GM19328 (cell line): ENCODE results near the gene EPHA1.
"Not testable (repeated sequence)": the region's sequence is repeated elsewhere in the genome, so short reads cannot be mapped to it uniquely, and the experiment has no call there.

Experiments used
- ATAC-seq: cut with Tn5 transposase; IDR thresholded peaks from one replicate; pipeline ENCODE4 v1.9.1; 2021; ENCODE audit warnings: mild to moderate bottlenecking, moderate library complexity; ENCODE audit not compliant: unreplicated experiment

The EPHA1 gene

GRCh38 chr7:143406002-143406357, 2.7 kb downstream of the EPHA1 start:
- ATAC-seq: no peak

DNA sequence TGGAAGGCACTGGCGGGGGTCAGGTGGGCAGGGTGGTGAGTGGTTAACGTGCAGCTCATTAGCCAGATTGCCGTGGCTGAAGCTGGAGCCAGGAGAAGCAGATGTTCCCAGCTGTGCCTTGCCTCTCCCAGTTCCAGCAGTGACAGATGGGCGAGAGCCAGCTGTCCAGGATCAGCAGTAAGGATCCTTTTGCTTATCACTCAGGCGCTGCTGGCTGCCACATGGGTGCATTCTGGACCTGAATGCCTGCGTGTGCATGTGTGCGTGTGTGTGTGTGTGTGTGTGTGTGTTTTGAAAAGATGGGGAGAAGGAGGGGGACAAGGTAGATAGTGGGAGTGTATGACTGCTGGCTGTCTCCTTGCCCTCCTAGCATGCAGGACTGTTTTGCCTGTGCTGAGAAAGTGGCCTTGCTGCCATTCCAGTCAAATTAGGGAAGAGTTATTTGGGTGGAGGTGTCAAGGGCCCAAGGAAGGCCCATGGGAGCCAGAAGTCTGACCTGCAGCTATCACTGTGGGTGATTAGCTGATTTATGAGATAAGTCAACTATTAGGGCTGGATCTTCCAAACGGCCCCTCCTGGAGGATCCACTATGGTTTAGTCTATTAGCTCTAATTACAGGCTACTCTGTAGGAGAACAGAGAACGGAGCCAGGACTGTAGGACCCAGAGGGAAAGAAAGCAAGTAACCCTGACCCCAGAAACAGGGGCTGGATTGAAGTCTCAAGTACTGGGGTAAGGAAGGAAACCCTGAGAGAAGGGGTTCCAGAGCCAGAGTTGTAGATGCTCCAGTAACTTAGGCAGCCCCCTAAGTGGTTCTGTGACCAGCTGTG, 3.3 kb downstream of the EPHA1 start:
- no peak for ATAC-seq

DNA sequence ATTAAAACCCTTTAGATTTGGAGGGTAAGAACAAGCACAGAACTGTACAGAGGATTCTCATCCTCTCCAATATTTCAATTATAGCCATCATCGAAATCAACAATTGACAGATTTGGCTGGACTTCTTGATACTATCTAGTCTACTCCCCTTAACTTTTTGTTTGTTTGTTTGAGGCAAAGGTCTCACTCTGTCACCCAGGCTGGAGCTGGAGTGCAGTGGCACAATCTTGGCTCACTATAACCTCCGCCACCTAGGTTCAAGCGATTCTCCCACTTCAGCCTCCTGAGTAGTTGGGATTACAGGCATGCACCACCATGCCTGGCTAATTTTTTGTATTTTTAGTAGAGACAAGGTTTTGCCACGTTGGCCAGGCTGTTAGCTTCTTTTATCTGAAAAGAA, 6.4 kb downstream of the EPHA1 start:
- ATAC-seq: not testable (repeated sequence)

GRCh38 chr7:143401265-143401664, 7.4 kb downstream of the EPHA1 start:
- no peak for ATAC-seq

DNA sequence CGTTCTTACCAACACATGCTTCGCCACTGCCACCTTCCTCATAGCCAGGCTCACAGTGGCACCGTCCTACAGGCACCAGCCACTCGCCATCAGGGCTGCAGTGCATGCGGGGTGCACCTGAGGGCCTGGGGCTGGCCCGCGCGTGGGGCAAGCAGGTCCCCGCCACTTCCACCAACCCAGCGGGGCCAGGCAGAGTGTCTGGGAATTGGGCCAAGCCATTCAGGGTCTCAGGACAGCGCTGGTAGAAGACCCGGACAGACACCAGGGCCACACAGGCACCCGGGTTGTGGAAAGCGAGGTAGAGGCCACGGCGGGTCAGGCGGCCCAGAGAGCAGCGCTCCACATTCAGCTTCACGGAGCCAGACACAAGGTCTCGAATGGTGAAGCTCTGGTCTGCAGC, 9.0 kb downstream of the EPHA1 start:
- no peak for ATAC-seq

GRCh38 chr7:143399151-143399550, 9.5 kb downstream of the EPHA1 start:
- ATAC-seq: no peak

- ATAC-seq: no peak
These were observed 10.0 kb downstream of the EPHA1 start for GRCh38 chr7:143398616-143399015.

DNA sequence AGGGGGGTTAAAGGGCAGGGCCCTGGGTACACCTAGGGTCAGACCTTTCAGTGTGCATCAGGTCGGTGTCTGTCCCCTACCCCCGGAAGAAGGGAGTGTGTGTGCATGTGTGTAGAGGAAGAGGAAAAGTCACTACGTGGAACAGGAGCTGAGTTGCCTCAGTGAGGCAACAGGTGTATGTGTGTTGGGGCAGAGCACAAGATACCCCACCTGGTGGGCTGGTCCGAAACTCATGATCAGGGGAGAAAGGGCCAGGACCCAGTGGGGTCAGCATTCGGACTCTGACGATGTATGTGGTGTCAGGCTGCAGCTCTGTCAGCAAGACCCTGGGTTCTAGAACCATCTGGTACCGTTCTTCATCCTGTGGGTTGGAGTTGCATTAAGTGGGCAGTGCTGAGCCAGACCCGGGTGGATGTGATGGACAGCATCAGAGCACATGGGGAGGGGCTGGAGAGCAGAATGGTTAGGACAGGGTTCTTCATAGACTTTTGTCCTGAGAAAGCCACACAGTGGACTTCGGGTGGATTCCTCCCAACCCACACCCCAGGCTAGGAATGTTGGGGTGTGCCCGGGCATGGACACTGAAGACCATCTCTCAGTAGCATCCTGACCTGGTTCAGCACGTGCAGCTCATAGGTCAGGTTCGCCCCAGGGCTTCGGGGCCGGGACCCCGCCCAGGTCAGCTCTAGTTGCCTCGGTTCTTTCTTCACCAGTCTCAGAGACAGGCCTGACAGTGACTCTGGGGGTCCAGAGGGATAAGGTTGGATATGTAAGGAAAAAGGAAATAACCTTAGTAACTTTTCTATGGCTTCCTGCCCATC, 10.7 kb downstream of the EPHA1 start:
- no peak for ATAC-seq

GRCh38 chr7:143396625-143397556, 11.8 kb downstream of the EPHA1 start:
- no peak for ATAC-seq

GRCh38 chr7:143396182-143396581, 12.5 kb downstream of the EPHA1 start:
- ATAC-seq: no peak

DNA sequence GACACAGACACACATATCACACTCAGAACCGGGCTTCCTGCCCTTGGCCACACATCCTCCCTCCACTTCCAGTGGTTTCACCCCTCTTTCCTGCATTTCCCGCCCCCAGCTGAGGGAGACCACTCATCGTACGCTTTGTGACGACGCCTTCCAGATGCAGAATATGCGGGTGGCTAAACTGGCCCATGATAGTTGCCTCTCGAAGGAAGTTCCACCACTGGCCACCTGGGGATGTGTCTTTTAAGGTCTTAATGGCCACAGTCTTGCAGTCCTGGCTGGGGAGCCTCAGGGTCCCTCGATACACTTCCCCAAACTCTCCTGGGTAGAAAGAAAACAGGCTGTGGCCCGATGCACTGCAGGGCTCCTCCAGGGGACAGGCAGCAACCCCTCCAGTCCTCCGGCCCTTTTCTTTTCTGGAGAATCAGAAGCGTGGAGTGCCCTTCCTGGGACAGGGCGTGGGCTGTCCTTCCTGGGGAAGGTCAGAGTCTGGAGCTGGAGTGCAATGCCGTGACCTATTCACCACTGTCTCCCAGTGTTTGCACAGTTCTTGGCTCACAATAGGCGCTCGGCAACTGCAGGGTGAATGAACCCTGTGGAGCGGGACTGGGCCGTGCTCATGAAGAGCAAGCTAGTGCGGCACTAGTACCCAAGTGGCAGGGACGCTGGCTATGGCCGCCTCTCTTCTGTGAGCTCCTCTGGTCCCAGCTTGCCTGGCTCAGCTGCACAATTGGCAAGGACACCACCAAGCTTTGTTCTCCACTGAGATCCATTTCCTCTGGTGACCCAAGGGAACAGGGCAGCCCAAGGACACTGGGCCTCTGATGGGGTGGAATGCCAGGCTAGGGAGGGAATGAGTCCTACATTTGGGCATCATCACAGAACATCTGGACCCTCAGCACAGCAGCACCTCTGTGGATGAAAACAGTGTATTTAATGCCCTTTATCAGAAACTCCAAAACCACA, 13.2 kb downstream of the EPHA1 start:
- ATAC-seq: no peak

DNA sequence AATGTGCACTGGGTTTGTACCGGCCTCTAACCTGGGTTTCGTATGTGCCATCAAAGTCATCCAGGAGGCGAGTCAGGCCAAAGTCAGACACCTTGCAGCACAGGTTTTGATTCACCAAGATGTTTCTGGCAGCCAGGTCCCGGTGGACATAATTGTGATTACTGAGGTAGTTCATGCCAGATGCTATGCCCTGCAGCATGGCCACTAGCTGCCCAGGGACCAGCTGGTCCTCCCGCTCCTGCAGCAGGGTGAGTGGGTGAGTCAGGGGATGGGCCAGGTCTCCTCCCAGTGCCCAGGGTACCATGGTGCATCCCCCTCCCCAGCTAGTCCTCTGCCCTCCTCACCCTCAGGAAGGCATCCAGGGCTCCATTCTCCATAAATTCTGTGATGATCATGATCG, 13.9 kb downstream of the EPHA1 start:
- no peak for ATAC-seq

- ATAC-seq: no peak
These were observed 14.6 kb downstream of the EPHA1 start for GRCh38 chr7:143394068-143394467.

- no peak for ATAC-seq
These were observed 15.2 kb downstream of the EPHA1 start for GRCh38 chr7:143393267-143394041.

DNA sequence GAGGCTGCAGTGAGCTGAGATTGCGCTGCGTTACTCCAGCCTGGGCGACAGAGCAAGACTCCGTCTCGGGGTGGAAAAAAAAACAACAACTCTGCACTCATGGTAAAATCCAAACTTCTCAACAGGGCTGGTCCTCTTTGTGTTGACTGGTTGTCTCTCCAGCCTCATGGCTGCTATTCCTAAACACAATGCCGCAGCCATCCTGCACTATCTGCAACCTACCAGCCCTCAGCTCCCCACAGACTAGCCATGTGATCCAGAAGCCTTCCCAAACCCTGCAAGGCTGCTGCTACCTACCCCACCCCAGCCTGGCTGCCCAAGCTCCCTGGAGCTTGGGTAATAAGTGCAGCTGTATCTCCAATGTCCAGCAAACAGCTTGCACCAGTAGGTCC, 15.8 kb downstream of the EPHA1 start:
- ATAC-seq: no peak

GRCh38 chr7:143392427-143392826, 16.2 kb downstream of the EPHA1 start:
- not testable (repeated sequence) for ATAC-seq

DNA sequence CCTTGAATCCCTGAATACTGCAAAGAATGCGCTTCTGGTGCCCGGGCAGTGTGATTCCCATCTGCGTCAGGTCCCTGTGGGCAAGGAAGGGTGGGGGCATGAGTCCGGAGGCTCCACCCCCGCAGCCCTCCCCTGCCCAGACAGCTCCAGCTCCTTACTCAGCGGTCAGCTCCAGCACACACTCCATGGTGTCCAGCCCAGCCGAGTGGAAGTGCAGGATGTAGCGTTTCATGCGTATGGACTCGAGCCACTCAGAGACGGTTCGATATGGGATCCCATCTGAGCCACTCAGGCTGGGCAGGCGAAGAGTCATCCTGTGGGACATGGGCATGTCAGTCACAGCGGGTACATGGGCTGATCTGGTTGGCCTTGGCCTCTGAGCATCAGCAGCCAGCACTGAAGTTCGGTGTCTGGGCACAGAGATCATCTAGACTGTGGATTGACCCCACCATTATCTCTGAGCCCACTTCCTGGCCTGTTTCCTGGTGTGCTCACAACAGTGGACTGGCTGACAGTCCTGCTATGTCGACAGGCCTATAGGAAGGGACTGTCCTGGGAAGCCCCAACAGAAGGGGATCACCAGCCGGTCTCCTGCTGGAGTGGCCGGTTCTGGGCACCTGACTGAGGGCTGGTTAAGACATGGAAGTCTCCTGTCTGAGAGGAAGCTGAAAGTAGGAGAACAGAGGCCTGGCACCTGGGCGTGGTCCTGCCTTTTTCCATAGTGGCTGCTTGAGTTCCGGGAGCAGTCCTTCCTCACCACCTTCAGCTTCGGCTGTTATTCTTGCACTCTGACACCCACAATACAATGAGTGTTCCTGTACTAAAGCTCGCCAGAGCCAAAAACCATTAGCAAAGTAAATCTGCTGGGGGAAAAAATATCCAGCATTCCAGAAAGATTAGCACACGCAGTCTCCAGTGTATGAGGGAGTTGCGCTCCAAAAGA, 16.9 kb downstream of the EPHA1 start:
- ATAC-seq: no peak

DNA sequence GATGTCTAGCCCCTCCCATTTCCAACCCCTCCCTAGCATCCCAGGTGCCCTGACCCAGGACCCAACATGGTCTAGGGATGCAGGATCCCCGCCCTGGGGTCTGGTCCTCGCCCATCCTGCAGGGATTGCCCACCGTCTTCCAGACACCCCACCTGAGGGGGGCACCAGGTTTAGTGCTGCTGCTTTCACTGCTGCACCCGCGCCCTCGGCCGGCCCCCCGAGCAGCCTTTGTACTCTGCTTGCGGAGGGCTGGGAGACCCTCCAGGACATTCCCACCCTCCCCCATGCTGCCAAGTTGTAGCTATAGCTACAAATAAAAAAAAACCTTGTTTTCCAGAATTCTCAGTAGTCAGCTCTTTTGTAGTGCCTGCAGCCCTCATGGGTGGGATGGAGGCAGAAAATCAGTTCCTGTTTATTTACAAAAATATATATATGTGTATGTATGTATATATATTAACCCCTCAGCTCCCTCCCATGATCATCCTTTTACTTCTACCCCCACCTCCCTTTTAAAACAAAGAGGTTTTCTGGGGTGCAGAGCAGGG, 17.8 kb downstream of the EPHA1 start:
- no peak for ATAC-seq
